ENCODE results near the gene RPS2. TPM values are rescaled to one million over a fixed set of nuclear protein-coding genes. Genes with fewer than 3 reads are reported as not detected.

Gene RPS2
- total RNA-seq, 6 experiments from 2014 or later, result 2,281 to 2,831 (median 2,477) TPM

- H3K27ac Mint-ChIP-seq, result no peak overlapping the region
- no peak overlapping the region for H3K4me3 Mint-ChIP-seq
- 0 out of 2 replicates have a peak, but pooled peaks cover 5% of the 10 kb centered on the region for H3K4me1 Mint-ChIP-seq (ENCODE audit: low read depth)
- TF ChIP-seq, protein P1, sequence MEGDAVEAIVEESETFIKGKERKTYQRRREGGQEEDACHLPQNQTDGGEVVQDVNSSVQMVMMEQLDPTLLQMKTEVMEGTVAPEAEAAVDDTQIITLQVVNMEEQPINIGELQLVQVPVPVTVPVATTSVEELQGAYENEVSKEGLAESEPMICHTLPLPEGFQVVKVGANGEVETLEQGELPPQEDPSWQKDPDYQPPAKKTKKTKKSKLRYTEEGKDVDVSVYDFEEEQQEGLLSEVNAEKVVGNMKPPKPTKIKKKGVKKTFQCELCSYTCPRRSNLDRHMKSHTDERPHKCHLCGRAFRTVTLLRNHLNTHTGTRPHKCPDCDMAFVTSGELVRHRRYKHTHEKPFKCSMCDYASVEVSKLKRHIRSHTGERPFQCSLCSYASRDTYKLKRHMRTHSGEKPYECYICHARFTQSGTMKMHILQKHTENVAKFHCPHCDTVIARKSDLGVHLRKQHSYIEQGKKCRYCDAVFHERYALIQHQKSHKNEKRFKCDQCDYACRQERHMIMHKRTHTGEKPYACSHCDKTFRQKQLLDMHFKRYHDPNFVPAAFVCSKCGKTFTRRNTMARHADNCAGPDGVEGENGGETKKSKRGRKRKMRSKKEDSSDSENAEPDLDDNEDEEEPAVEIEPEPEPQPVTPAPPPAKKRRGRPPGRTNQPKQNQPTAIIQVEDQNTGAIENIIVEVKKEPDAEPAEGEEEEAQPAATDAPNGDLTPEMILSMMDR (IDR thresholded peaks at IDR 0.05), result no peak
- H3K36me3 Mint-ChIP-seq (ENCODE audit: low read depth), result no peaks in the 10 kb centered on the region; the same call in 1 of the 2 replicates
- DNase-seq, result no peak
- peaks cover 6% of the 10 kb centered on the region; the same call in 1 of the 2 replicates for H3K27me3 Mint-ChIP-seq (ENCODE audit: insufficient read depth)
- no peaks in the 10 kb centered on the region for H3K9me3 Mint-ChIP-seq
These were observed 31.4 kb downstream of the RPS2 start for GRCh38 chr16:1933097-1933661.

- no peaks in the 10 kb centered on the region for H3K9me3 Mint-ChIP-seq
- no peaks in the 10 kb centered on the region for H3K36me3 Mint-ChIP-seq (ENCODE audit: low read depth)
- DNase-seq, result peak; percentile 9
- peaks cover 10% of the 10 kb centered on the region for H3K27me3 Mint-ChIP-seq (ENCODE audit: insufficient read depth)
- TF ChIP-seq, protein P1 (IDR thresholded peaks at IDR 0.05), result no peak; the same call in 1 of the 2 replicates
- no peak overlapping the region for H3K27ac Mint-ChIP-seq
- H3K4me1 Mint-ChIP-seq (ENCODE audit: low read depth), result 0 out of 2 replicates have a peak, but pooled peaks cover 5% of the 10 kb centered on the region
- no peak overlapping the region for H3K4me3 Mint-ChIP-seq
These were observed 32.3 kb downstream of the RPS2 start for GRCh38 chr16:1932050-1933028.

DNA sequence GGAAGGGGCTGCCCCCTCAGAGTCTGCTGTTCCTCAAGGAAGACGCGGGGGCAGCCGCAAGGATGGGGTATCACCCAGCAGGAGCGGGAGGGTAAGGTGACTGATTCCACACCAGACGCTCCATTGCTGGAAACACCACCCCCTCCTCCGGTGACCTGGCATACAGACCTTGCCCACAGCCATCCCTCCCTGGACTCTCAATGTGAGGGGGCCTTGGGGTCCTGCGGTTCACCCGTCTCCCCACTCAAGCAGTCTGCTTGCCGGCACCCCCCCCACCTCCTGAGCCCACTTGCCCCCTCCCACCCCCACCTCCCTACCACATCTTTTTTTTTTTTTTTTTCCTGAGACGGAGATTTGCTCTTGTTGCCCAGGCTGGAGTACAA, 34.3 kb downstream of the RPS2 start:
- Mint-ChIP-seq H3K4me3 (no peak overlapping the region), H3K36me3 (ENCODE audit: low read depth) (no peaks in the 10 kb centered on the region)
- TF ChIP-seq, protein P1 (IDR thresholded peaks at IDR 0.05), result no peak

DNA sequence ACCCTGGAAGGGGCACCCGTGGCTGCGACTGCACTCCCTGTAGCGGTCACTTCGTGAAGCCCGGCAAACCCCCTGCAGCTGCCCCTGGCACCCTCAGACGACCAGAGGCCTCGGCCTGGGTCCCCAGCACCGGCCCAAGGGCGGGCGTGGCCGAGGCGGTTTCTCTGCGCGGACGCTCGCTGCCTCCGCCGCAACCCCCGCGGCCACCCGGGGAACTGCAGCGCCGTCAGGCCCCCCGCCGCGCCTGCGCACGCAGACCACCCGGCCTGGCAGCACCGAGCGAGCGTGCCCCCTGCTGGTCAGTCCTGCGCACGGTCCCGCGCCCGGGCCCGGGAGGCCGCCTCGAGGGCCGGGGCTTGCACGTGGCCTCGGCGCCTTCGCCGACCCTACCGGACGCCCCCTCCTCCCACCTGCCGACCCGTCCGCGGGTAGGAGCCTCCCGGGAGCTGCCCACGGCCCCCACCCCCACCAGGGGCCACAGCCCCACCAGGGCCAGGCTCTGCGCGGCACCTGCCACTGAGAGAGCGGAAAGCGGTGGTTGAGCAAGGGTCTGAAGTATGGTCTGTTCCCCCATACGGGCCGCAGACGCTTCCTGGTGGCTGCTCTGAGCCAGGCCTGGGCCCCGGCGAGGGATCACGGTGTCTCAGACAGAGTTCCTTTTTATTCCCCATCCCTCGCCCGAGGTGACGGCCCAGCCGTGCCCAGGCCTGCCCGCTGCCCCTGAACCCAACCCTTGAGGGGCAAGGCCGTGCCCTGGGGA, 34.9 kb downstream of the RPS2 start:
- Mint-ChIP-seq H3K27ac (no peak overlapping the region), H3K27me3 (ENCODE audit: insufficient read depth) (peaks cover 17% of the 10 kb centered on the region), H3K36me3 (ENCODE audit: low read depth) (no peaks in the 10 kb centered on the region), H3K4me1 (ENCODE audit: low read depth) (0 out of 2 replicates have a peak, but pooled peaks cover 5% of the 10 kb centered on the region), H3K9me3 (no peaks in the 10 kb centered on the region), H3K4me3 (no peak overlapping the region; the same call in 1 of the 2 replicates)
- TF ChIP-seq, protein P1 (IDR thresholded peaks at IDR 0.05), result peak; percentile 100
- DNase-seq, result peak; percentile 62

More for the DNA sequence above, 34.3 kb downstream of the RPS2 start:
- Mint-ChIP-seq H3K27ac (no peak overlapping the region), H3K4me1 (ENCODE audit: low read depth) (0 out of 2 replicates have a peak, but pooled peaks cover 5% of the 10 kb centered on the region), H3K9me3 (no peaks in the 10 kb centered on the region), H3K27me3 (ENCODE audit: insufficient read depth) (peaks cover 13% of the 10 kb centered on the region)
- no peak for DNase-seq

DNA sequence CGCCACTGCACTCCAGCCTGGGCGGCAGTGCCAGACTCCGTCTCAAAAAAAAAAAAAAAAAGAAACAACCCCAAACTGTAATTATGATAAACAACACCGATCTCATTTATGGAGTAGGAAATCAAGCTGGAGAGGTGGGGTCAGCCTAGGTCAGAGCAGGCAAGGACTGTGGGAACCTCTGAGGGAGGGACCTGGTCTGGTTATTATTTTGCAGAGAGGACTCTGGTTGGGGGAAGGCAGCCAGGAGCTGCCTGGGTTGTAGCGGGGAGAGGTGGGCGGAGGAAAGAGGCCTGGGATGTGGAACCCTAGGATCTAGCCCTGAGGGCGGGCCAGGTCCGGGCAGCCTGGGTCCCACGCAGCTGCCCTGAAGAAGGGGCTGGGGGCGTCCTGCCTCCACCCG, 35.5 kb downstream of the RPS2 start:
- TF ChIP-seq, protein P1 (IDR thresholded peaks at IDR 0.05), result no peak
- no peak for DNase-seq
- H3K4me1 Mint-ChIP-seq (ENCODE audit: low read depth), result 0 out of 2 replicates have a peak, but pooled peaks cover 5% of the 10 kb centered on the region
- H3K9me3 Mint-ChIP-seq, result no peaks in the 10 kb centered on the region
- 0 out of 2 replicates have a peak overlapping the region, but pooled peaks have one; percentile 29 for H3K27ac Mint-ChIP-seq
- peaks cover 19% of the 10 kb centered on the region for H3K27me3 Mint-ChIP-seq (ENCODE audit: insufficient read depth)
- H3K4me3 Mint-ChIP-seq, result peak overlapping the region; percentile 83
- no peaks in the 10 kb centered on the region for H3K36me3 Mint-ChIP-seq (ENCODE audit: low read depth)
